Measurements from ENCODE around the gene AOPEP.

DNA sequence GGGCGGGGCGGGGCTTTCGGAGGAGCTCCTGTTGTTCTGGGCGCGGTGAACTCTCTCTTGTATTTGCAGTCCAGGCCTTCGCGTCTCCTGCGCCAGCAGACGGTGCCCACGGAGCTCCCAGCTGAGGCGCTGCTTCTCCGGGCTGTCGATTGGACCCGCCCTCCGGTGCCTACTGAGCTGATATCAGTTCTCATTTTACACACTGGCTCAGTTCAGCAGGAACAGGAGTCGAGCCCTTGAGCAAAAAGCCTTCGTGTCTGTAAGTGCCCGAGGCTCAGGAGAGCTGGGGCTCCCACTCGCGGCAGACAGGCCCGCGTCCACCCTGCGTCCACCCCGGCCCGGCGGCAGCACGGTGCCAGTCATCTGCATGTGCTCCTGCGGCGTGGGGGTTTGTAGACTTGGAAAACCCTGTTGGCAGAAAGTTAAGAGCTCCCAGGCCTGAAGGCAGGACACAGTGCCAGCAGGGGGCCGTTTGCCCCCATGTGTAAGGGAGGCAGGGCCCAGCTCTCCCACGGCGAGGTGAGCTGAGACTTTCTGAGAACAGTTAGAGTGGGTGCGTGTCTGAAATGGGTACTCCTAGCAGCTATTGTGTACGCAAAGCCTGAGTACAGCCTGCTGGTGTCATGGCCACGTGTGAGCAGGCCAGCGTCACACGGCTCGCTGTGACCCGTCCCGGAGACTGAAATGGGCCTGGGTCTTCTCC, 359.5 kb downstream of the AOPEP start:
- TF ChIP-seq POLR2A (IDR thresholded peaks at IDR 0.05) (no peak), CTCF (IDR thresholded peaks at IDR 0.05) (no peak)
